CD4-positive, alpha-beta T cell (primary cell): ENCODE results near the gene VPS8. TPM values are rescaled to one million over a fixed set of nuclear protein-coding genes. Genes with fewer than 3 reads are reported as not detected.

Experiments used
- ATAC-seq: fragments of 200-7000 bp; cut with Tn5 transposase; one replicate; pipeline ENCODE4 v1.10.0; 2022; ENCODE audit warnings: mild to moderate bottlenecking; ENCODE audit not compliant: poor library complexity
- CTCF ChIA-PET: fragments of 350-600 bp; sonication (Branson Sonifier 250); formaldehyde crosslinking; loops from one replicate; lab custom pipeline; 2021; ENCODE audit warnings: antibody characterized with exemption, inconsistent platforms; lab: Charles Lee
- POLR2A ChIA-PET: fragments of 350-600 bp; sonication (Branson Sonifier 250); formaldehyde crosslinking; loops from one replicate; lab custom pipeline; 2021; ENCODE audit warnings: antibody characterized with exemption, inconsistent platforms; lab: Charles Lee
- DNase-seq, 14 experiments: peaks; one replicate each; pipeline ENCODE4 v3.0.0-alpha.2; 2013 to 2020; ENCODE audit warnings: mixed read lengths in 2 of 14
- H3K27ac ChIP-seq, 2 donors: one replicate each; pipeline versions ENCODE4 v1.5.1 to v1.7.0; 2013; ENCODE audit warnings: low read length in 2 of 2, low read depth in 1 of 2, mild to moderate bottlenecking in 1 of 2
- H3K27me3 ChIP-seq, 2 experiments: 1 replicate in 1 of 2; 2 replicates in 1 of 2; pipeline versions ENCODE4 v1.6.1 to v1.7.0; 2013; ENCODE audit warnings: low read length in 2 of 2, control low read depth in 1 of 2, mild to moderate bottlenecking in 1 of 2, moderate library complexity in 1 of 2; ENCODE audit not compliant: insufficient read depth in 2 of 2, control insufficient read depth in 1 of 2
- H3K36me3 ChIP-seq: one replicate; pipeline ENCODE4 v1.6.1; 2013; ENCODE audit warnings: low read length, control low read depth; ENCODE audit not compliant: insufficient read depth
- H3K4me1 ChIP-seq: one replicate; pipeline ENCODE4 v1.6.1; 2013; ENCODE audit warnings: low read length, control low read depth; ENCODE audit not compliant: insufficient read depth
- H3K4me3 ChIP-seq: one replicate; pipeline ENCODE4 v1.5.1; 2013; ENCODE audit warnings: mild to moderate bottlenecking, low read length, moderate library complexity
- H3K9me3 ChIP-seq, 2 experiments: 1 replicate in 1 of 2; 2 replicates in 1 of 2; pipeline versions ENCODE4 v1.6.1 to v1.7.0; 2013; ENCODE audit warnings: low read length in 2 of 2, mild to moderate bottlenecking in 2 of 2, control low read depth in 1 of 2, moderate library complexity in 1 of 2; ENCODE audit not compliant: control insufficient read depth in 1 of 2, insufficient read depth in 1 of 2
- H3K27ac Mint-ChIP-seq: one replicate; pipeline ENCODE4 v1.8.0; 2020; ENCODE audit warnings: mixed read lengths
- H3K27me3 Mint-ChIP-seq: one replicate; pipeline ENCODE4 v1.8.0; 2021; ENCODE audit warnings: mixed read lengths
- H3K36me3 Mint-ChIP-seq: one replicate; pipeline ENCODE4 v1.8.0; 2021; ENCODE audit warnings: low read depth, mixed read lengths
- H3K4me1 Mint-ChIP-seq: one replicate; pipeline ENCODE4 v1.8.0; 2021; ENCODE audit warnings: low read depth, mixed read lengths
- H3K4me3 Mint-ChIP-seq: one replicate; pipeline ENCODE4 v1.8.0; 2020; ENCODE audit warnings: mild to moderate bottlenecking, mixed read lengths
- H3K9me3 Mint-ChIP-seq: one replicate; pipeline ENCODE4 v1.8.0; 2020; ENCODE audit warnings: mixed read lengths
- intact Hi-C, 2 experiments: fragments of 100-400 bp; cut with DNase I in 1 of 2; cut with micrococcal nuclease in 1 of 2; formaldehyde crosslinking; loops; one replicate each; pipeline versions ENCODE4 v1.15.1 to v1.9.0; 2023 to 2025; cut with DNase I, micrococcal nuclease
- total RNA-seq, 174 experiments: library from RNA in 2 of 174; stranded (reverse) in 2 of 174; gene quantifications; one replicate each; pipeline ENCODE4 v1.2.3 and lab custom pipeline; 2021 to 2026
- TF ChIP-seq, protein P1 (sequence below): fragments of 200-600 bp; IDR thresholded peaks from one replicate; pipeline ENCODE4 v1.8.0; 2022; ENCODE audit warnings: antibody characterized with exemption, mild to moderate bottlenecking

Gene VPS8
- total RNA-seq, 2 experiments from 2014 or later = 56.8 to 61.2 TPM

GRCh38 chr3:185024406-185024805 lies 212.4 kb downstream of the VPS8 start:
- CTCF ChIA-PET = no interaction called here

GRCh38 chr3:185024966-185025365 lies 213.0 kb downstream of the VPS8 start:
- POLR2A ChIA-PET = no interaction called here
- H3K4me1 Mint-ChIP-seq = no peaks in the 10 kb centered on the region
- H3K27ac Mint-ChIP-seq = no peak overlapping the region
- no peak for DNase-seq
- TF ChIP-seq, protein P1, sequence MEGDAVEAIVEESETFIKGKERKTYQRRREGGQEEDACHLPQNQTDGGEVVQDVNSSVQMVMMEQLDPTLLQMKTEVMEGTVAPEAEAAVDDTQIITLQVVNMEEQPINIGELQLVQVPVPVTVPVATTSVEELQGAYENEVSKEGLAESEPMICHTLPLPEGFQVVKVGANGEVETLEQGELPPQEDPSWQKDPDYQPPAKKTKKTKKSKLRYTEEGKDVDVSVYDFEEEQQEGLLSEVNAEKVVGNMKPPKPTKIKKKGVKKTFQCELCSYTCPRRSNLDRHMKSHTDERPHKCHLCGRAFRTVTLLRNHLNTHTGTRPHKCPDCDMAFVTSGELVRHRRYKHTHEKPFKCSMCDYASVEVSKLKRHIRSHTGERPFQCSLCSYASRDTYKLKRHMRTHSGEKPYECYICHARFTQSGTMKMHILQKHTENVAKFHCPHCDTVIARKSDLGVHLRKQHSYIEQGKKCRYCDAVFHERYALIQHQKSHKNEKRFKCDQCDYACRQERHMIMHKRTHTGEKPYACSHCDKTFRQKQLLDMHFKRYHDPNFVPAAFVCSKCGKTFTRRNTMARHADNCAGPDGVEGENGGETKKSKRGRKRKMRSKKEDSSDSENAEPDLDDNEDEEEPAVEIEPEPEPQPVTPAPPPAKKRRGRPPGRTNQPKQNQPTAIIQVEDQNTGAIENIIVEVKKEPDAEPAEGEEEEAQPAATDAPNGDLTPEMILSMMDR = no peak
- H3K4me1 ChIP-seq = no peaks in the 10 kb centered on the region
- intact Hi-C loops = no loop called here
- no peak for ATAC-seq
- no peak overlapping the region for H3K4me3 Mint-ChIP-seq
- H3K27me3 Mint-ChIP-seq = no peaks in the 10 kb centered on the region
- no peaks in the 10 kb centered on the region for H3K9me3 ChIP-seq
- H3K27me3 ChIP-seq = no peaks in the 10 kb centered on the region
- no peak overlapping the region for H3K4me3 ChIP-seq
- H3K27ac ChIP-seq = no peak overlapping the region
- CTCF ChIA-PET = no interaction called here
- H3K36me3 ChIP-seq = peaks cover 38% of the 10 kb centered on the region
- H3K36me3 Mint-ChIP-seq = peaks cover 86% of the 10 kb centered on the region
- no peaks in the 10 kb centered on the region for H3K9me3 Mint-ChIP-seq

More at GRCh38 chr3:185024406-185024805, 212.4 kb downstream of the VPS8 start:
- no peaks in the 10 kb centered on the region for H3K4me1 ChIP-seq
- DNase-seq = no peak
- Mint-ChIP-seq H3K4me1 (no peaks in the 10 kb centered on the region), H3K27me3 (no peaks in the 10 kb centered on the region), H3K9me3 (no peaks in the 10 kb centered on the region), H3K4me3 (no peak overlapping the region), H3K27ac (no peak overlapping the region), H3K36me3 (peaks cover 87% of the 10 kb centered on the region)
- intact Hi-C loops = no loop called here
- POLR2A ChIA-PET = no interaction called here
- no peak for ATAC-seq
- H3K4me3 ChIP-seq = no peak overlapping the region
- TF ChIP-seq, protein P1 = no peak
- no peaks in the 10 kb centered on the region for H3K9me3 ChIP-seq
- H3K27ac ChIP-seq = no peak overlapping the region
- peaks cover 34% of the 10 kb centered on the region for H3K36me3 ChIP-seq
- no peaks in the 10 kb centered on the region for H3K27me3 ChIP-seq

DNA sequence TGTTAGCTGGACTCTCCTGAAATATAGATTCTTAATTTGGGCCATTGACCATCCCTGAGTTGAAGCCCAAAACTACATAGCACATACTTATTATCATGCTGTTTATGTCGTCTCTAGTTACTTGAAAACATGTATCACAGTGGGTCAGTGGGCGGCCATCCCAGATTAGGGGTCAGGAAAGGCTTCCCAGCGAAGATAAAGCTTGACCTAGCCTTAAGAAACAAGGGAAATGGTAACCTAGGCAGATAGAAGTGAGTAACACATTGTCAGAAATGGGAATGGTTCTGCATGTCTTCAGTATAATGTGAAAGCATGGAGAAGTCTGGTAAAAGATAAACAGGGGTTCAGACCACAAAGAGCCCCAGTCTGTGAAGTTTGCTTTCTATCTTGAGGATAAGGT lies 216.2 kb downstream of the VPS8 start:
- POLR2A ChIA-PET = no interaction called here

More for the DNA sequence above, 216.2 kb downstream of the VPS8 start:
- no peak for DNase-seq
- no peak overlapping the region for H3K4me3 ChIP-seq
- H3K27me3 ChIP-seq = no peaks in the 10 kb centered on the region
- Mint-ChIP-seq H3K9me3 (peaks cover 3% of the 10 kb centered on the region), H3K27ac (no peak overlapping the region), H3K36me3 (peaks cover 86% of the 10 kb centered on the region), H3K4me3 (no peak overlapping the region), H3K4me1 (no peaks in the 10 kb centered on the region), H3K27me3 (no peaks in the 10 kb centered on the region)
- CTCF ChIA-PET = no interaction called here
- intact Hi-C loops = no loop called here
- no peak overlapping the region for H3K27ac ChIP-seq
- ATAC-seq = no peak
- peaks cover 46% of the 10 kb centered on the region for H3K36me3 ChIP-seq
- H3K4me1 ChIP-seq = no peaks in the 10 kb centered on the region
- H3K9me3 ChIP-seq = peaks cover 1 to 9% of the 10 kb centered on the region in 2 experiments
- TF ChIP-seq, protein P1 = no peak
